Hematopoietic multipotent progenitor cell treated with erythropoietin and hydrocortisone succinate and interleukin-3 and kit ligand, for 17 days (in vitro differentiated cells): ENCODE results near the gene SLCO2B1.

Source experiments
- DNase-seq: peaks from one replicate; pipeline ENCODE4 v3.0.0-alpha.2; 2015; ENCODE audit warnings: low spot score

SLCO2B1 gene

GRCh38 chr11:75248924-75249256 is 98.0 kb downstream of the SLCO2B1 start:
- no peak for DNase-seq

- DNase-seq: no peak
Observed at GRCh38 chr11:75249704-75250103, 98.8 kb downstream of the SLCO2B1 start.

GRCh38 chr11:75254326-75254725 is 103.4 kb downstream of the SLCO2B1 start:
- DNase-seq: no peak
